ENCODE results near the gene EMID1. TPM values are rescaled to one million over a fixed set of nuclear protein-coding genes. Genes with fewer than 3 reads are reported as not detected.
"Not testable (repeated sequence)": the region's sequence is repeated elsewhere in the genome, so short reads cannot be mapped to it uniquely, and the experiment has no call there.

Gene EMID1
- total RNA-seq, 5 donors from 2014 or later (not counting 1 experiment from before 2014, with no cell fraction given), result 0.32 to 1.5 (median 0.76) TPM

- Histone ChIP-seq H3K27me3 (replicated peaks in 1 of 2; ENCODE audit: control insufficient read depth in 2 of 2, extremely low read depth in 1 of 2, insufficient read depth in 2 of 2, low read length in 1 of 2) (peaks cover 0 to 20% of the 10 kb centered on the region in 2 experiments), H3K4me1 (ENCODE audit: control insufficient read depth in 1 of 2, extremely low read depth in 1 of 2, insufficient read depth in 2 of 2, low read length in 2 of 2) (peaks cover 0 to 4% of the 10 kb centered on the region in 2 experiments), H3K9me3 (no peaks in the 10 kb centered on the region), H3K4me3 (ENCODE audit: control insufficient read depth in 1 of 2, extremely low read depth in 1 of 2, low read length in 1 of 2) (no peak overlapping the region), H3K27ac (ENCODE audit: low read length) (no peak overlapping the region), H3K36me3 (ENCODE audit: control insufficient read depth in 2 of 2, extremely low read depth in 1 of 2, insufficient read depth in 1 of 2, low read length in 1 of 2) (no peaks in the 10 kb centered on the region)
- Mint-ChIP-seq H3K4me3 (no peak overlapping the region), H3K27ac (no peak overlapping the region), H3K36me3 (peaks cover 3% of the 10 kb centered on the region), H3K4me1 (peaks cover 0 to 6% (median 0%) of the 10 kb centered on the region in 3 donors), H3K27me3 (peaks cover 8 to 19% of the 10 kb centered on the region in 2 donors), H3K9me3 (peaks cover 3 to 18% (median 12%) of the 10 kb centered on the region in 3 donors)
- ATAC-seq (replicated peaks in 1 of 4), result no peak
- ChIA-PET POLR2A (no interaction called here), CTCF (interaction anchor here in 1 of 2 donors (0.5 to 0.7 kb wide), 2 partner anchors 483 to 1358 kb away, joined by 3 to 10 read pairs; no protein-coding TSS in a partner anchor)
- no CpG with 5 or more reads among the region's 11 CpGs for WGBS (ENCODE audit: insufficient coverage)
- no peak for DNase-seq
Observed at GRCh38 chr22:29243874-29244446, 38.3 kb downstream of the EMID1 start.

DNA sequence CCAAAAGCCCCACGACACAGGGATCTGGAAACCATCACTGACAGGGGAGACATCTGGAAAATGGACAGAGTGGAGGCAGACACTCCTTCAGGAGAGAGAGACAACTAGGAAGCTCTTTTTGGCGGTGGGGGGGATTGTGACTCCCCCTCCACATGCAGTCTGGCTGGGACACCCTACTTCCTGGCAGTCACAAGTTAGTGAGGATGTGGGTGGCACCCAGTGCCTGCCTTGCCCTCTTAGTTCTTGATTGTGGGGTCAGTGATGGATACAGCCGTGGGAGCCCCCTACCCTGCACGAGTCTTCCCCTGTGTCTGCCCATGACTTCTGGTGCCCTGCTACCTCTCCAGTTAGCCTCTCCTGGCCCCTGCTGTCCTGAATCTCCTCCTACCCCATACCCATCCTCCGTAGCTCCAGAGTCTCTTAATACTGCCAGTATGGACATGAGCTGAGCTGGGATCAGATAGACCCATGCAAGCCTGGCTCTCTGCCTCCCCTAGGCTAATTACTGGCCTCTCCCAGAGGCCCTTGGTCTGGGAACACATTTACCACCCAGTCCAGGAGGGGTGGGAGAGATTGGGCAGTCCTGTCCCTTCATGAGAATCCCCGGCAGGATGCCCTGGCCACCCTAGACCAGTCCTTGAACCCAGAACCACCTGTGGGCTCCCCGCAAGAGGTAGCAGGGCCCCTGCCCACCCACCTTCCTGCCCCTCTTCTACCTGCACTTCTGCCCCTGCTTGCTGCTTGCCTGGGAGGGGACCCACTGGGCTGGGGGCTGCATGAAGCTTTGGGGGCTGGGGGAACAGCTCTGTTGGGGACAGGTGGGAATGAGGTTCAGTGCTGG lies 39.3 kb downstream of the EMID1 start:
- no peak overlapping the region for H3K27ac ChIP-seq (ENCODE audit: low read length)
- no peak overlapping the region for H3K27ac Mint-ChIP-seq
- no peak overlapping the region for H3K4me3 Mint-ChIP-seq
- ATAC-seq (replicated peaks in 1 of 4) (no peak), DNase-seq (peak in 1 of 35 experiments; percentile 7)
- CTCF ChIA-PET, result interaction anchor here in 1 of 2 donors (0.7 to 1.2 kb wide), 2 partner anchors 9 to 204 kb away, joined by 6 read pairs; no protein-coding TSS in a partner anchor
- no peak overlapping the region for H3K4me3 ChIP-seq (ENCODE audit: control insufficient read depth in 1 of 2, extremely low read depth in 1 of 2, low read length in 1 of 2)
- H3K4me1 Mint-ChIP-seq, result peaks cover 0 to 6% (median 0%) of the 10 kb centered on the region in 3 donors
- H3K36me3 Mint-ChIP-seq, result peaks cover 2% of the 10 kb centered on the region
- POLR2A ChIA-PET, result no interaction called here
- peaks cover 0 to 20% of the 10 kb centered on the region in 2 experiments for H3K27me3 ChIP-seq (replicated peaks in 1 of 2; ENCODE audit: control insufficient read depth in 2 of 2, extremely low read depth in 1 of 2, insufficient read depth in 2 of 2, low read length in 1 of 2)
- H3K27me3 Mint-ChIP-seq, result peaks cover 8 to 19% of the 10 kb centered on the region in 2 donors
- peaks cover 0 to 4% of the 10 kb centered on the region in 2 experiments for H3K4me1 ChIP-seq (ENCODE audit: control insufficient read depth in 1 of 2, extremely low read depth in 1 of 2, insufficient read depth in 2 of 2, low read length in 2 of 2)
- H3K36me3 ChIP-seq (ENCODE audit: control insufficient read depth in 2 of 2, extremely low read depth in 1 of 2, insufficient read depth in 1 of 2, low read length in 1 of 2), result no peaks in the 10 kb centered on the region
- WGBS (ENCODE audit: insufficient coverage), result 85% methylated on average over 3 of the region's 7 CpGs
- peaks cover 0 to 14% (median 10%) of the 10 kb centered on the region in 3 donors for H3K9me3 Mint-ChIP-seq
- no peaks in the 10 kb centered on the region for H3K9me3 ChIP-seq

- DNase-seq (peak; percentile 20 to 77 (median 52)), ATAC-seq (replicated peaks in 1 of 4) (peak; percentile 79 to 94 (median 89))
- peaks cover 2% of the 10 kb centered on the region for H3K36me3 Mint-ChIP-seq
- Histone ChIP-seq H3K4me3 (ENCODE audit: control insufficient read depth in 1 of 2, extremely low read depth in 1 of 2, low read length in 1 of 2) (no peak overlapping the region), H3K36me3 (ENCODE audit: control insufficient read depth in 2 of 2, extremely low read depth in 1 of 2, insufficient read depth in 1 of 2, low read length in 1 of 2) (no peaks in the 10 kb centered on the region), H3K27ac (ENCODE audit: low read length) (no peak overlapping the region), H3K9me3 (no peaks in the 10 kb centered on the region), H3K27me3 (replicated peaks in 1 of 2; ENCODE audit: control insufficient read depth in 2 of 2, extremely low read depth in 1 of 2, insufficient read depth in 2 of 2, low read length in 1 of 2) (peaks cover 0 to 21% of the 10 kb centered on the region in 2 experiments), H3K4me1 (ENCODE audit: control insufficient read depth in 1 of 2, extremely low read depth in 1 of 2, insufficient read depth in 2 of 2, low read length in 2 of 2) (peaks cover 0 to 4% of the 10 kb centered on the region in 2 experiments)
- H3K9me3 Mint-ChIP-seq, result peaks cover 0 to 14% (median 10%) of the 10 kb centered on the region in 3 donors
- CTCF ChIA-PET, result interaction anchor here in 1 of 2 donors (0.5 to 1.2 kb wide), 3 partner anchors 10 to 417 kb away, joined by 3 to 6 read pairs (median 6); no protein-coding TSS in a partner anchor
- peaks cover 8 to 19% of the 10 kb centered on the region in 2 donors for H3K27me3 Mint-ChIP-seq
- H3K4me3 Mint-ChIP-seq, result no peak overlapping the region
- H3K27ac Mint-ChIP-seq, result no peak overlapping the region
- peaks cover 0 to 6% (median 0%) of the 10 kb centered on the region in 3 donors for H3K4me1 Mint-ChIP-seq
- POLR2A ChIA-PET, result no interaction called here
- WGBS (ENCODE audit: insufficient coverage), result 59% methylated on average over 6 of the region's 11 CpGs
Observed at GRCh38 chr22:29245626-29246385, 40.1 kb downstream of the EMID1 start.

- 100% methylated on average over 2 of the region's 10 CpGs for WGBS (ENCODE audit: insufficient coverage)
Observed at GRCh38 chr22:29247891-29248290, 42.2 kb downstream of the EMID1 start.

GRCh38 chr22:29251265-29251664 lies 45.6 kb downstream of the EMID1 start:
- H3K4me1 Mint-ChIP-seq, result no peaks in the 10 kb centered on the region
- H3K9me3 ChIP-seq, result no peaks in the 10 kb centered on the region
- ChIA-PET POLR2A (no interaction called here), CTCF (interaction anchor here (0.6 to 0.8 kb wide), 5 partner anchors 38 to 558 kb away, joined by 3 to 6 read pairs (median 3); no protein-coding TSS in a partner anchor)
- H3K4me3 Mint-ChIP-seq, result no peak overlapping the region
- ATAC-seq (replicated peaks in 1 of 4), result no peak
- H3K27ac Mint-ChIP-seq, result no peak overlapping the region
- H3K27ac ChIP-seq (ENCODE audit: low read length), result no peak overlapping the region
- peaks cover 4 to 5% of the 10 kb centered on the region in 2 donors for H3K27me3 Mint-ChIP-seq
- H3K4me1 ChIP-seq (ENCODE audit: control insufficient read depth in 1 of 2, extremely low read depth in 1 of 2, insufficient read depth in 2 of 2, low read length in 2 of 2), result peaks cover 0 to 2% of the 10 kb centered on the region in 2 experiments
- WGBS (ENCODE audit: insufficient coverage), result 89% methylated on average over 3 of the region's 5 CpGs
- no peak overlapping the region for H3K4me3 ChIP-seq (ENCODE audit: control insufficient read depth in 1 of 2, extremely low read depth in 1 of 2, low read length in 1 of 2)
- H3K9me3 Mint-ChIP-seq, result no peaks in the 10 kb centered on the region
- no peaks in the 10 kb centered on the region for H3K36me3 Mint-ChIP-seq
- no peak for DNase-seq
- H3K36me3 ChIP-seq (ENCODE audit: control insufficient read depth in 2 of 2, extremely low read depth in 1 of 2, insufficient read depth in 1 of 2, low read length in 1 of 2), result no peaks in the 10 kb centered on the region
- peaks cover 0 to 10% of the 10 kb centered on the region in 2 experiments for H3K27me3 ChIP-seq (replicated peaks in 1 of 2; ENCODE audit: control insufficient read depth in 2 of 2, extremely low read depth in 1 of 2, insufficient read depth in 2 of 2, low read length in 1 of 2)

More at GRCh38 chr22:29247891-29248290, 42.2 kb downstream of the EMID1 start:
- H3K9me3 Mint-ChIP-seq; DNase-seq; H3K4me1 Mint-ChIP-seq; H3K27ac ChIP-seq (ENCODE audit: low read length); H3K36me3 Mint-ChIP-seq; H3K4me3 ChIP-seq (ENCODE audit: control insufficient read depth in 1 of 2, extremely low read depth in 1 of 2, low read length in 1 of 2); ATAC-seq (replicated peaks in 1 of 4); H3K4me1 ChIP-seq (ENCODE audit: control insufficient read depth in 1 of 2, extremely low read depth in 1 of 2, insufficient read depth in 2 of 2, low read length in 2 of 2); H3K36me3 ChIP-seq (ENCODE audit: control insufficient read depth in 2 of 2, extremely low read depth in 1 of 2, insufficient read depth in 1 of 2, low read length in 1 of 2); H3K9me3 ChIP-seq; POLR2A ChIA-PET; H3K4me3 Mint-ChIP-seq; H3K27ac Mint-ChIP-seq: not testable (repeated sequence)
- peaks cover 13 to 21% of the 10 kb centered on the region in 2 donors for H3K27me3 Mint-ChIP-seq
- CTCF ChIA-PET, result interaction anchor here (0.7 to 0.9 kb wide), 3 partner anchors 14 to 668 kb away, joined by 4 to 5 read pairs (median 5); no protein-coding TSS in a partner anchor
- H3K27me3 ChIP-seq (replicated peaks in 1 of 2; ENCODE audit: control insufficient read depth in 2 of 2, extremely low read depth in 1 of 2, insufficient read depth in 2 of 2, low read length in 1 of 2), result peaks cover 0 to 20% of the 10 kb centered on the region in 2 experiments
